ENCODE data around the gene SIRT7.

The SIRT7 gene

GRCh38 chr17:81867170-81867990 is 50.6 kb downstream of the SIRT7 start:
- DNase-seq (ENCODE audit: low spot score): no peak
- FAIRE-seq: no peak

DNA sequence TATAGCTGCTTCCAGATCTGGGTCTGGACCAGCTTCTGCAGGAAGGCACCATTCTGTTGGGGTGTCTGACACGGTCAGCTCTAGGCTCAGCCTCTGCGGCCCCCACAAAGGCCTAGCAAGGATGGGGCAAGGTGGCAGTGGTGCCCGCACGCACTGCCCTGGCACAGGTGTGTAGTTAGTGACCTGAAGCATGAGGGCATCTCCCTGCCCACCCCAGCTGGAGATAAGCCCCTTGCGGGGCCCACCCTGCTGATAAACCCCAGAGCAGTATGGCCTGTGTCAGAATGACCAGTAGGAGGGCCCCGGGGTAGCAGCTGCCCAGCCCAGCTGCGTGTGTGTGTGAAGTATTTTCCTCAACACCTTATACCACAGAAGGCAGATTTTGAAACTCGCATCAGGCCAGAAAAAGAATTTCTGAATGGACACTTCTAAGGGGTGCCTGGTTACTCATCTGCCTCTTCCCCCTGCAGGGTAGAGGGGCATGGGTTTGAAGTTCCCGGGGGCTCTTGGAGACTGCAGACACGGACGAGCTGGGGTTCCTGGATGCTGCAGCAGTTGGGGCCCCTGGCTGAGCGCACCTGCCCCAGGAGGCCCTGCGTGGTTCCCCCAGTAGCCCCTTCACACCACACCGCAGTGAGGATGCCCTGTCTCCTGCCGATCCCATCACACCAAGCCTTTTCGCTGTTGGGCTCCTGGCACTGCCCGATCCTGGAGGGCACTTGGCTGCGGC is 51.4 kb downstream of the SIRT7 start:
- FAIRE-seq: no peak
- DNase-seq (ENCODE audit: low spot score): no peak

- DNase-seq (ENCODE audit: low spot score) (no peak), FAIRE-seq (no peak)
Observed at GRCh38 chr17:81865733-81866439, 52.1 kb downstream of the SIRT7 start.

- DNase-seq (ENCODE audit: low spot score): no peak
- FAIRE-seq: no peak
Observed at GRCh38 chr17:81865358-81865732, 52.6 kb downstream of the SIRT7 start.

- no peak for DNase-seq (ENCODE audit: low spot score)
- FAIRE-seq: no peak
Observed at GRCh38 chr17:81863833-81864768, 53.9 kb downstream of the SIRT7 start.

DNA sequence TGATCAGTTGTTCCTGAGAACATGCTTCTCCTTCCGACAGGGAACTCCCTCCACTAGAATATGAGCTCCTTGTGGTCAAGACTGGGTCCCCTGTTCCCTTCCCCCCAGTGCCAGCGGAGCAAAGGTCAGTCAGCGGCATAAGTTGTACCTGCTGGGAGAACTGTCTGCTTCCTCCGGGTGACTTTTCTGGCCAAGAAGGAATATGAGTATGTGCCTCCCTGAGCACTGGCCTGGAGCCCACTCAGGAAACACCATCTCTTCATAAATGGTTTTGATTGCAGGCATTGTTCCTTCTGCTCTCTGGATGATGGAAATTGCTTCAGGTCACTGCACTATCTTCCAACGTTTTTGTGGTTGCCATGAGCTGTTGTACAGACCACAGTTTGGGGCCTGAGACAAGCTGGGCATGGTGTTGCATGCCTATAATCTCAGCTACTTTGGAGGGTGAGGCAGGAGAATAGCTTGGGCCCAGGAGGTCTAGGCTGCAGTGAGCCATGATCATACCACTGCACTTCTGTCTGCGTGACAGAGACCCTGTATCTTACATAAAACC is 54.8 kb downstream of the SIRT7 start:
- DNase-seq (ENCODE audit: low spot score) (no peak), FAIRE-seq (no peak)
